ENCODE results near the gene GPR18. TPM values are rescaled to one million over a fixed set of nuclear protein-coding genes. Genes with fewer than 3 reads are reported as not detected.

The GPR18 gene
- total RNA-seq, 4 donors from 2014 or later = not detected

DNA sequence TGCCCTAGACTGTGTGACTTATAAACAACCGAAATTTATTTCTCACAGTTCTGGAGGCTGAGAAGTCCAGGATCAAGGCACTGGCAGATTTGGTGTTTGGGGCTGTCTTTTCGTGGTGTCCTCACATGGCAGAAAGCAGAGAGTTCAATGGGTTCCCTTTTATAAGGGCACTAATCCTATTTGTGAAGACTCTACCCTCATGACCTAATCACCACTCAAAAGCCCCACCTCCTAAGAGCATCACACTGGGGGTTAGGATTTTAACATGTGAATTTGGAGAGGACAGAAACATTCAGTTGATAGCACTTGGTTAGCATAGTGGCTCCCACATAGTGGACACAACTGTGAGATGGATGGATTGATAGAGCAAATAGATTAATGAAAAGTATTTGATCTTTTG, 21.5 kb upstream of the GPR18 start:
- peaks cover 38% of the 10 kb centered on the region for H3K4me1 ChIP-seq
- no peak for DNase-seq (ENCODE audit: low spot score in 2 of 2)
- no peaks in the 10 kb centered on the region for H3K27me3 ChIP-seq
- no peak overlapping the region for H3K4me3 ChIP-seq
- no peak for TF ChIP-seq POLR2A (IDR thresholded peaks at IDR 0.05)
- TF ChIP-seq, protein P1, sequence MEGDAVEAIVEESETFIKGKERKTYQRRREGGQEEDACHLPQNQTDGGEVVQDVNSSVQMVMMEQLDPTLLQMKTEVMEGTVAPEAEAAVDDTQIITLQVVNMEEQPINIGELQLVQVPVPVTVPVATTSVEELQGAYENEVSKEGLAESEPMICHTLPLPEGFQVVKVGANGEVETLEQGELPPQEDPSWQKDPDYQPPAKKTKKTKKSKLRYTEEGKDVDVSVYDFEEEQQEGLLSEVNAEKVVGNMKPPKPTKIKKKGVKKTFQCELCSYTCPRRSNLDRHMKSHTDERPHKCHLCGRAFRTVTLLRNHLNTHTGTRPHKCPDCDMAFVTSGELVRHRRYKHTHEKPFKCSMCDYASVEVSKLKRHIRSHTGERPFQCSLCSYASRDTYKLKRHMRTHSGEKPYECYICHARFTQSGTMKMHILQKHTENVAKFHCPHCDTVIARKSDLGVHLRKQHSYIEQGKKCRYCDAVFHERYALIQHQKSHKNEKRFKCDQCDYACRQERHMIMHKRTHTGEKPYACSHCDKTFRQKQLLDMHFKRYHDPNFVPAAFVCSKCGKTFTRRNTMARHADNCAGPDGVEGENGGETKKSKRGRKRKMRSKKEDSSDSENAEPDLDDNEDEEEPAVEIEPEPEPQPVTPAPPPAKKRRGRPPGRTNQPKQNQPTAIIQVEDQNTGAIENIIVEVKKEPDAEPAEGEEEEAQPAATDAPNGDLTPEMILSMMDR (IDR thresholded peaks at IDR 0.05) = no peak
- H3K36me3 ChIP-seq = peaks cover 5% of the 10 kb centered on the region
- H3K27ac ChIP-seq = no peak overlapping the region
- H3K9me3 ChIP-seq = no peaks in the 10 kb centered on the region
- WGBS = 100% methylated on average over 2 of the region's 2 CpGs

DNA sequence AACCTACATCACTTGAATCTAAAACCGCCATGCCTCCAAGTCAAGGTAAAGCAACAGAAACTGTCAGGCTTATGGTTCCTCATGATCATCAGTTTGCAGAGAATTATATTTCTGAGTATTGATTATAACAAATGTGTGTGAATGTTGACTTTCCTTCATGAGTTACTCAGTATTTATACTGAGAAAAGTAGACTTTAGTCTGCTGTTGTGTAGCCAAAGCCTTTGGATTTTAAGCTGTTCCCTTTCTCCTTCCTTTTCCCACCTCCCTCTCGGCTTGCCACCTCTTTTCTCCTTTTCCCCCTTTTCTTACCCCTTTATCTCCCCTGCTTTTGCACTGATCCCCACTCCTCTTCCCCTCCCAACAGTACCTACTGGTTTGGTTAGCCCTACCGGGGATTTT, 20.7 kb upstream of the GPR18 start:
- no peak overlapping the region for H3K27ac ChIP-seq
- peaks cover 32% of the 10 kb centered on the region for H3K4me1 ChIP-seq
- peaks cover 5% of the 10 kb centered on the region for H3K36me3 ChIP-seq
- TF ChIP-seq EP300 (IDR thresholded peaks at IDR 0.05) (no peak), POLR2A (IDR thresholded peaks at IDR 0.05) (no peak), POLR2AphosphoS5 (IDR thresholded peaks at IDR 0.05) (no peak)
- TF ChIP-seq, protein P1 (IDR thresholded peaks at IDR 0.05) = no peak
- no peak for DNase-seq (ENCODE audit: low spot score in 2 of 2)
- 92% methylated on average over 3 of the region's 3 CpGs for WGBS
- H3K9me3 ChIP-seq = no peaks in the 10 kb centered on the region
- H3K4me3 ChIP-seq = no peak overlapping the region
- H3K27me3 ChIP-seq = no peaks in the 10 kb centered on the region

DNA sequence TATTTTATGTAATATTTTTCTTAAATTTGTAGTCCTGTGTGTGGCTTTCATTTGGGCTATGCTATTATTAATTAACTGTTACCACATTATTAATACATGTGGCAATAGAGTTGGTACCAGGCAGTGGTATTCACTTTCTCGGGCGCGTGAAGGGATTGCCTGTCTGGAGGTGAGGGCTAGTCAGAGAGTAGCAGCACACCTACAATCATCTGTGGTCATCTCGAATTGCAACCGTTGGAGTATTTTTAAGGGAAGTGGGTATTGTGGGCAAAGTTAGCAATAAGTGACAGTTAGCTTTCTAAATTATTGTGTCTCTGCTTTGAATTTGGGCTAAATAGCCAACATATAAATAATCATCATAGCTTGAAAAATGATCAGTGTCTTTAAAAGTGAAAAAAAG, 20.0 kb upstream of the GPR18 start:
- no peak for DNase-seq (ENCODE audit: low spot score in 2 of 2)
- TF ChIP-seq POLR2A (IDR thresholded peaks at IDR 0.05) (no peak), POLR2AphosphoS5 (IDR thresholded peaks at IDR 0.05) (no peak), EP300 (IDR thresholded peaks at IDR 0.05) (no peak)
- TF ChIP-seq, protein P1 (IDR thresholded peaks at IDR 0.05) = no peak

DNA sequence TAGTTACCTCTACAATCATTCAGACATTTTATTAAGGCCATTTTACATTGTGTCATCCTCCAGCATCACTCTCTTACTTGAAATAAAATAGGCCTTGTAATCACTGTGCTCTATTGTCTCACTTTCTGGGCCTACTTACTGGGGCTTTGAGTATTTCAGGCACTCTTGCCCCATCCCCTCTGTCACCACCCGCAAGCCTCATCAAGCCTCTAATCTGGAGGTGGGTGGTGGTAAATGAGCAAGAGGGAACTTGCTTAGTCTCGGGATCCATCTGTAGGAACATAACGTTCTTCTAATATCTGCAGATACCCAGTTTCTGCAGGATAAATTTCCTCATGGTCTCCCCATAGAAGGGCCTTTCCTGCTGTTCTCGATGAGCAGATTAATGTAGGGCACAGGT, 19.4 kb upstream of the GPR18 start:
- WGBS = 87% methylated on average over 4 of the region's 4 CpGs
- no peak overlapping the region for H3K27ac ChIP-seq
- no peak overlapping the region for H3K4me3 ChIP-seq
- TF ChIP-seq EP300 (IDR thresholded peaks at IDR 0.05) (no peak), POLR2AphosphoS5 (IDR thresholded peaks at IDR 0.05) (no peak), POLR2A (IDR thresholded peaks at IDR 0.05) (no peak)
- TF ChIP-seq, protein P1 (IDR thresholded peaks at IDR 0.05) = no peak
- no peaks in the 10 kb centered on the region for H3K9me3 ChIP-seq
- DNase-seq (ENCODE audit: low spot score in 2 of 2) = no peak
- H3K4me1 ChIP-seq = peaks cover 23% of the 10 kb centered on the region
- peaks cover 5% of the 10 kb centered on the region for H3K36me3 ChIP-seq
- H3K27me3 ChIP-seq = no peaks in the 10 kb centered on the region

More for the DNA sequence above, 20.0 kb upstream of the GPR18 start:
- no peaks in the 10 kb centered on the region for H3K9me3 ChIP-seq
- WGBS = 81% methylated on average over 5 of the region's 5 CpGs
- peaks cover 5% of the 10 kb centered on the region for H3K36me3 ChIP-seq
- no peaks in the 10 kb centered on the region for H3K27me3 ChIP-seq
- no peak overlapping the region for H3K4me3 ChIP-seq
- peaks cover 28% of the 10 kb centered on the region for H3K4me1 ChIP-seq
- H3K27ac ChIP-seq = no peak overlapping the region

DNA sequence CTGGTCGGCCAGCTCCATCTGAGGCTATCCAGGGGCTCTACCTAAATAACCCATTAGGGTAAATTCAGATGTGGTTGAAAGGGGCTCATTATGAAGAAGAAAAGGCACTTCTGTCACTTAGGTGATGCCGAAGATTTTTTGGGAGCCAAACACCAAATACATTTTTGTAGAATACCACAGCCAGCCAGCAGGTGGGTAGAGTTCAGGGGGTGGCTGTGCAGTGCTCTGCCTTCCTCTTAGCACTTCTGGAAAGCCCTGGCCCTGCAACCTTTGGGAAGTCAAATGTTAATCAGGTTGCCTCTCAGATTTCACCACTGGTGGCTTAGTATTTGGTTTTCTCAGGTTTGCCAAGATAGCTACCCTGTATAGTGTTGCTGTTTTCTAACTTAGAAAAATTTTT, 18.5 kb upstream of the GPR18 start:
- no peak for DNase-seq (ENCODE audit: low spot score in 2 of 2)
- H3K27me3 ChIP-seq = no peaks in the 10 kb centered on the region
- no peak overlapping the region for H3K4me3 ChIP-seq
- TF ChIP-seq, protein P1 (IDR thresholded peaks at IDR 0.05) = no peak
- no peak for TF ChIP-seq EP300 (IDR thresholded peaks at IDR 0.05)
- no peak for TF ChIP-seq POLR2AphosphoS5 (IDR thresholded peaks at IDR 0.05)
- no peak for TF ChIP-seq POLR2A (IDR thresholded peaks at IDR 0.05)
- WGBS = 85% methylated on average over 2 of the region's 2 CpGs
- peaks cover 5% of the 10 kb centered on the region for H3K36me3 ChIP-seq
- no peaks in the 10 kb centered on the region for H3K9me3 ChIP-seq
- peaks cover 13% of the 10 kb centered on the region for H3K4me1 ChIP-seq
- no peak overlapping the region for H3K27ac ChIP-seq
